Fibroblast of skin of left quadriceps (primary cell): ENCODE results near the gene DEPDC5.
A peak's percentile ranks its signal among the peaks of the same experiment; 100 is the strongest.
"Not testable (repeated sequence)": the region's sequence is repeated elsewhere in the genome, so short reads cannot be mapped to it uniquely, and the experiment has no call there.

ENCODE experiments used
- DNase-seq, 2 experiments: peaks; one replicate each; pipeline ENCODE4 v3.0.0-alpha.2; 2013; ENCODE audit warnings: low read depth in 2 of 2

The DEPDC5 gene

GRCh38 chr22:31815383-31815814 is 61.6 kb downstream of the DEPDC5 start:
- DNase-seq: not testable (repeated sequence)

GRCh38 chr22:31816750-31817149 is 62.9 kb downstream of the DEPDC5 start:
- DNase-seq: no peak

GRCh38 chr22:31818481-31819392 is 64.9 kb downstream of the DEPDC5 start:
- DNase-seq: no peak

GRCh38 chr22:31820655-31821054 is 66.8 kb downstream of the DEPDC5 start:
- DNase-seq: no peak

- DNase-seq: no peak
These were observed 67.8 kb downstream of the DEPDC5 start for GRCh38 chr22:31821572-31821971.

GRCh38 chr22:31822523-31822922 is 68.7 kb downstream of the DEPDC5 start:
- no peak for DNase-seq

- no peak for DNase-seq
These were observed 71.7 kb downstream of the DEPDC5 start for GRCh38 chr22:31825513-31825912.

GRCh38 chr22:31826443-31826842 is 72.6 kb downstream of the DEPDC5 start:
- DNase-seq: no peak

GRCh38 chr22:31828739-31829138 is 74.9 kb downstream of the DEPDC5 start:
- DNase-seq: no peak

GRCh38 chr22:31829505-31829904 is 75.7 kb downstream of the DEPDC5 start:
- DNase-seq: peak; percentile 84

GRCh38 chr22:31830721-31831070 is 76.9 kb downstream of the DEPDC5 start:
- DNase-seq: no peak

GRCh38 chr22:31833930-31834329 is 80.1 kb downstream of the DEPDC5 start:
- no peak for DNase-seq

- DNase-seq: no peak
These were observed 82.2 kb downstream of the DEPDC5 start for GRCh38 chr22:31836010-31836409.

GRCh38 chr22:31838917-31839316 is 85.1 kb downstream of the DEPDC5 start:
- no peak for DNase-seq

GRCh38 chr22:31839986-31840385 is 86.2 kb downstream of the DEPDC5 start:
- DNase-seq: no peak

- no peak for DNase-seq
These were observed 86.8 kb downstream of the DEPDC5 start for GRCh38 chr22:31840585-31840984.

GRCh38 chr22:31841078-31841827 is 87.4 kb downstream of the DEPDC5 start:
- no peak for DNase-seq

- no peak for DNase-seq
These were observed 89.7 kb downstream of the DEPDC5 start for GRCh38 chr22:31843526-31843925.

- no peak for DNase-seq
These were observed 91.1 kb downstream of the DEPDC5 start for GRCh38 chr22:31844941-31845340.

GRCh38 chr22:31846161-31847115 is 92.6 kb downstream of the DEPDC5 start:
- DNase-seq: no peak

- DNase-seq: no peak
These were observed 94.6 kb downstream of the DEPDC5 start for GRCh38 chr22:31848411-31848810.

GRCh38 chr22:31850135-31850534 is 96.3 kb downstream of the DEPDC5 start:
- DNase-seq: no peak
